ENCODE results near the gene FGD4. TPM values are rescaled to one million over a fixed set of nuclear protein-coding genes. Genes with fewer than 3 reads are reported as not detected.
A peak's percentile ranks its signal among the peaks of the same experiment; 100 is the strongest.

The FGD4 gene
- total RNA-seq, 1 donor from 2014 or later: 55.6 TPM

GRCh38 chr12:32379213-32379612, 20.1 kb upstream of the FGD4 start:
- H3K36me3 ChIP-seq: no peaks in the 10 kb centered on the region
- H3K27me3 ChIP-seq (ENCODE audit: low read depth): no peaks in the 10 kb centered on the region
- no peaks in the 10 kb centered on the region for H3K4me1 ChIP-seq
- H3K27ac ChIP-seq: no peak overlapping the region
- ATAC-seq: no peak
- no peak overlapping the region for H3K4me3 ChIP-seq
- H3K9me3 ChIP-seq: no peaks in the 10 kb centered on the region
- no peak for DNase-seq
- intact Hi-C loops (cut with DNase I): no loop called here
- no peak for TF ChIP-seq CTCF (IDR thresholded peaks at IDR 0.05)

- intact Hi-C loops (cut with DNase I): no loop called here
- TF ChIP-seq CTCF (IDR thresholded peaks at IDR 0.05): no peak
- H3K4me3 ChIP-seq: no peak overlapping the region
- DNase-seq: no peak
- H3K9me3 ChIP-seq: no peaks in the 10 kb centered on the region
- H3K27ac ChIP-seq: no peak overlapping the region
- H3K36me3 ChIP-seq: no peaks in the 10 kb centered on the region
- ATAC-seq: no peak
- no peaks in the 10 kb centered on the region for H3K4me1 ChIP-seq
- H3K27me3 ChIP-seq (ENCODE audit: low read depth): no peaks in the 10 kb centered on the region
These were observed 19.7 kb upstream of the FGD4 start for GRCh38 chr12:32379667-32380066.

DNA sequence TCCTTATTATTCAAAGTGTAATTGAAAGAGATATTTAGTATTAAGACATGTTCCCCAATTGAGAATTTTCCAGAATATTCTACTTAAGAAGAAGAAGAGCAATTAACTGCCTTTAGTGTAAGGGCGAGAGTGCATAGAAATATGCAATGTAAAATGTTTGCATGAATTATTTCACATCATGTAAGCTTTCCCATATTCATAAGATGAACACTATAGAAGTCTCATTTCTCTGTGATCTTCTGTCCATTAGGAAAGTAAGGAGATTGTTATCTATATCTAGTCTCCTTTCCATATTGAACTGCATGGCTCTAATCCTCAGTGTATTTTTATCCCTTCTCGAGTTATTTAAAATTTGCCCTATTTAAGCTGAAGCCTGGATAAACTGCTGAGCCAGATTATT, 17.1 kb upstream of the FGD4 start:
- intact Hi-C loops (cut with DNase I): no loop called here
- no peak overlapping the region for H3K27ac ChIP-seq
- ATAC-seq: no peak
- no peak for DNase-seq
- H3K4me3 ChIP-seq: no peak overlapping the region
- H3K27me3 ChIP-seq (ENCODE audit: low read depth): no peaks in the 10 kb centered on the region
- no peak for TF ChIP-seq CTCF (IDR thresholded peaks at IDR 0.05)
- no peaks in the 10 kb centered on the region for H3K9me3 ChIP-seq
- H3K36me3 ChIP-seq: no peaks in the 10 kb centered on the region
- no peaks in the 10 kb centered on the region for H3K4me1 ChIP-seq

GRCh38 chr12:32390572-32391219, 8.7 kb upstream of the FGD4 start:
- H3K27me3 ChIP-seq (ENCODE audit: low read depth): no peaks in the 10 kb centered on the region
- peak; percentile 81 for DNase-seq
- H3K4me1 ChIP-seq: no peaks in the 10 kb centered on the region
- no peaks in the 10 kb centered on the region for H3K9me3 ChIP-seq
- ATAC-seq: peak; percentile 89 to 90
- no peak overlapping the region for H3K27ac ChIP-seq
- intact Hi-C loops (cut with DNase I): no loop called here
- H3K36me3 ChIP-seq: no peaks in the 10 kb centered on the region
- peak overlapping the region; percentile 49 for H3K4me3 ChIP-seq
- TF ChIP-seq CTCF (IDR thresholded peaks at IDR 0.05): no peak

GRCh38 chr12:32395026-32395425, 4.3 kb upstream of the FGD4 start:
- Histone ChIP-seq H3K27me3 (ENCODE audit: low read depth) (peaks cover 4% of the 10 kb centered on the region), H3K9me3 (no peaks in the 10 kb centered on the region), H3K27ac (no peak overlapping the region), H3K4me1 (peaks cover 10% of the 10 kb centered on the region), H3K4me3 (no peak overlapping the region), H3K36me3 (no peaks in the 10 kb centered on the region)
- DNase-seq (no peak), ATAC-seq (no peak)
- TF ChIP-seq CTCF (IDR thresholded peaks at IDR 0.05): no peak
- intact Hi-C loops (cut with DNase I): no loop called here
